Esophagus squamous epithelium (tissue), 4 donors: Measurements from ENCODE around the gene LARP1B.

Experiments used
- CTCF ChIP-seq, 6 experiments: fragments of 450-650 bp in 4 of 6; fragments of 200-600 bp in 2 of 6; sonication (generic) in 2 of 6; IDR thresholded peaks; one replicate each; pipeline ENCODE4 v1.5.1; 2016 to 2019; ENCODE audit warnings: antibody characterized with exemption in 6 of 6, mild to moderate bottlenecking in 4 of 6, moderate library complexity in 4 of 6
- POLR2A ChIP-seq, 4 donors: fragments of 450-650 bp; IDR thresholded peaks; one replicate each; pipeline ENCODE4 v1.6.1; 2017; ENCODE audit warnings: antibody characterized with exemption in 4 of 4, mild to moderate bottlenecking in 4 of 4, moderate library complexity in 3 of 4

- peak in 2 of 6 experiments; percentile 7 to 24 for TF ChIP-seq CTCF (IDR thresholded peaks at IDR 0.05)
- TF ChIP-seq POLR2A (IDR thresholded peaks at IDR 0.05): no peak
Observed at GRCh38 chr4:128068918-128069317, 7.8 kb downstream of the LARP1B start.
